ENCODE results near the gene BGLAP.
A peak's percentile ranks its signal among the peaks of the same experiment; 100 is the strongest.

The BGLAP gene

GRCh38 chr1:156241926-156242325, at the start of gene BGLAP:
BGLAP (plus strand) TSS chr1:156242184; CDS start chr1:156242232, 48 bp downstream.
- Histone ChIP-seq H3K9me3 (no peaks in the 10 kb centered on the region), H3K4me3 (no peak within 1 kb of the TSS), H3K36me3 (replicated peaks) (peaks cover 27% of the 10 kb centered on the region), H3K27me3 (ENCODE audit: low read depth) (peaks cover 7% of the 10 kb centered on the region; the same call in 1 of the 2 replicates), H3K4me1 (no peaks in the 10 kb centered on the region; the same call in 1 of the 2 replicates)
- in situ Hi-C loops (cut with MboI; ENCODE audit: low sequenced_read_pairs), result no loop called here
- no peak for DNase-seq (ENCODE audit: low spot score in 2 of 2)

DNA sequence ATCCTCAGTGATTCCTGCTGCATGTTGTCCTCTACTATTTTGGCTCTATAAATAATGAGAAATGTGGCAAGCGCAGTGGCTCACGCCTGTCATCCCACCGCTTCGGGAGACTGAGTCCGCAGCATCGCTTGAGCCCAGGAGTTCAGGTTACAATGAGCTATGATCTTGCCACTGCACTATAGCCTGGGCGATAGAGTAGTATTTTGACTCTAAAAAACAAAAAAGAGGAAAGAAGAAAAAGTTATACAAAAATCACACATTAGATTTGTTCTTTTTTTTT, 48.8 kb upstream of the BGLAP start:
- in situ Hi-C loops (cut with MboI; ENCODE audit: low sequenced_read_pairs), result no loop called here
- H3K27me3 ChIP-seq (ENCODE audit: low read depth), result no peaks in the 10 kb centered on the region
- H3K4me3 ChIP-seq, result peak overlapping the region; percentile 86
- no peaks in the 10 kb centered on the region for H3K9me3 ChIP-seq
- no peak for DNase-seq (ENCODE audit: low spot score in 2 of 2)
- H3K4me1 ChIP-seq, result peaks cover 10% of the 10 kb centered on the region
- peaks cover 14% of the 10 kb centered on the region for H3K36me3 ChIP-seq (replicated peaks)

DNA sequence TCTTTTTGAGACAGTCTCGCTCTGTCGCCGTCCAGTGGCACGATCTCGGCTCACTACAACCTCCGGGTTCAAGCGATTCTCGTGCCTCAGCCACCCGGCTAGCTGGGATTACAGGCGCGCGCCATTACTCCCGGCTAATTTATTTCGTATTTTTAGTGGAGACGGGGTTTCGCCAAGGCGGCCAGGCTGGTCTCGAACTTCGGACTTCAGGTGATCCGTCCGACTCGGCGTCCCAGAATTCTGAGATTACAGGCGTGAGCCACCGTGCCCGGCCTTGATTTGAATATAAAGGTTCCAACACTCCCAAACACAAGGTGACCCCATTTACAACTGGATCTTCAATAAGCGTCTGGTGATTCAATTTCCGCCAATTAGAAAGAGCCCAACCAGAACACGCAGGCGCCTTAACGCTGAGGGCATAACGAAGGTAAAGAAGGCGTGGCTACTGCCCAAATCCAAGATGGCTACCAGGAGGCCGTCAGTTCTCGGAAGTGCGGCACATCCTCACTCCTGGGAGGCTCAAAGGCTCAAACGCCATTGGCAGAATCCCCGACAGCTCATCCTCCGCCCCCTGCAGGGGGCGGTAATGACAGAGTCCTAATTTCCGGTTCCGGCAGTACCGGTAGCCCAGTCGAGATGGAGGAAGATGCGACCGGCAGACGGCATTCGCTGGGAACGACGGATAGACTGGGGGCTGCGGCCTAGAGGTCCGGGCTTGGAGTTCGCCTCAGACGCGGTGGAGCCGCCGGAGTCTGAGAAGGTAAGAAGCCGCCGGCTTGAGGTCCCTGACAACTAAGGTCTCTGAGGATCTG, 48.3 kb upstream of the BGLAP start, which contains the start of gene SLC25A44:
SLC25A44 (plus strand) TSS at position 617 of the 812 bp plus-strand sequence. CDS start 5,744 bp downstream, outside the sequence.
- in situ Hi-C loops (cut with MboI; ENCODE audit: low sequenced_read_pairs), result no loop called here
- H3K9me3 ChIP-seq, result no peaks in the 10 kb centered on the region

DNA sequence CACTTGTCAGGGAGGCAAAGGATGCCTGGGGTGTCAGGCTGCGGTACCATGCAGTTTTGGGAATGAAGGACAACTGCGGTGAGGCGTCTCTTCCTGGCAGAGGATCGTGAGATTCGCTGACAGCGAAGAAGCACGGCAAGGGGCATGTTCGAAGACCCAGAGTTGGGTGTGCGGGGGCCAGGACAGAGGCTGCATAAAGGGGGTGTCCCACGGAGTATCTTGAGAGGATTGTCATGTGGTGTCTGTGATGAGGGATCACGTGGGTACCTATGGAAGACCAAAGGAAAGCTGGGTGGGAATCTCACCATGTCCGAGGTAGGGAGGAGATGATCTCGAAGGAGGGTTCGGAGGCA, 47.7 kb upstream of the BGLAP start:
- Histone ChIP-seq H3K4me1 (peaks cover 10% of the 10 kb centered on the region), H3K36me3 (replicated peaks) (peaks cover 14% of the 10 kb centered on the region), H3K4me3 (peak overlapping the region; percentile 86), H3K27me3 (ENCODE audit: low read depth) (no peaks in the 10 kb centered on the region), H3K9me3 (no peaks in the 10 kb centered on the region)
- no peak for DNase-seq (ENCODE audit: low spot score in 2 of 2)
- in situ Hi-C loops (cut with MboI; ENCODE audit: low sequenced_read_pairs), result no loop called here

More for the DNA sequence above, 48.3 kb upstream of the BGLAP start, which contains the start of gene SLC25A44:
- Histone ChIP-seq H3K36me3 (replicated peaks) (peaks cover 14% of the 10 kb centered on the region), H3K4me3 (peak within 1 kb of the TSS; percentile 86), H3K4me1 (peaks cover 10% of the 10 kb centered on the region), H3K27me3 (ENCODE audit: low read depth) (no peaks in the 10 kb centered on the region)
- DNase-seq (ENCODE audit: low spot score in 2 of 2), result peak; percentile 97 to 99

DNA sequence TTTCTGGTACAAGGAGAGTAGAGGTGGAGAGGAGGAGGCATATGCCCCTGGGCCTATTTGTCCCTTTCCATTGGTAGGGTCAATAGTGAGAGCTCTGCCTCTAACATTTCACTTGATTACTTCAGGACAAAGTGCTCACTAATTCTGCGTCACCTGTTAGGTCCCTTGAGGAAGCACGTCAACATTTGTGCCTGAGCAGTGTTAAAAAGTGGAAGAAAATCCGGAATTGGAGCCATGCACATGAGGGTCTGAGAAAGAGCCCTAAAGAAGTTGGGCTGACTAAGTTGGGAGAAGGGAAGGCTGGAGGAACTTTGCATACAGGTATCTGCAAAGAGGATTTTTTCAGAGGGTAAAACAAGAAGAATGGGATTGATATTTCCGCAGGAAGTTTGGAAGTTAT, 46.1 kb upstream of the BGLAP start:
- peaks cover 10% of the 10 kb centered on the region for H3K4me1 ChIP-seq
- H3K36me3 ChIP-seq (replicated peaks), result peaks cover 25% of the 10 kb centered on the region
- H3K27me3 ChIP-seq (ENCODE audit: low read depth), result no peaks in the 10 kb centered on the region
- H3K9me3 ChIP-seq, result no peaks in the 10 kb centered on the region
- DNase-seq (ENCODE audit: low spot score in 2 of 2), result no peak
- no peak overlapping the region for H3K4me3 ChIP-seq
- in situ Hi-C loops (cut with MboI; ENCODE audit: low sequenced_read_pairs), result no loop called here

DNA sequence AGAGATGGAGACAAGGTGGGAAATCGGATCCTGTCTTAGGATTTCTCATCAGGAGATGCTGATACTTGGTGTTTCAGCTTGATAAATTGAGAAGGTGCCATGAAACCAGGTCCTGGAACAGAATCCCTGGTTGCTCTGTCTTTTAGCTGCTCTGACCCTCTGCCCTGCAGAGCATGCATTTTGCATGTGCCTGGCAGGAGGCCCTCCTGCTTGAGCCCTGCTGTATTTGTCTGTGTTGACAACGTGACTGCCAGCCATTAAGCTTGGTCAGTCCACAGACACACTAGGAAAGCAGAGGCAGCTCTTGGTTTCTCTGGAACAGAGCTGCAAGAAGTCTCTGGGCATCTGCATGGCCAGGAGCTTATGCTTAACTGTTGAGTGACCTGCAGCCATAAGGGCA, 45.5 kb upstream of the BGLAP start:
- Histone ChIP-seq H3K4me3 (no peak overlapping the region), H3K27me3 (ENCODE audit: low read depth) (no peaks in the 10 kb centered on the region), H3K36me3 (replicated peaks) (peaks cover 25% of the 10 kb centered on the region), H3K9me3 (no peaks in the 10 kb centered on the region), H3K4me1 (peaks cover 10% of the 10 kb centered on the region)
- no peak for DNase-seq (ENCODE audit: low spot score in 2 of 2)
- in situ Hi-C loops (cut with MboI; ENCODE audit: low sequenced_read_pairs), result no loop called here

DNA sequence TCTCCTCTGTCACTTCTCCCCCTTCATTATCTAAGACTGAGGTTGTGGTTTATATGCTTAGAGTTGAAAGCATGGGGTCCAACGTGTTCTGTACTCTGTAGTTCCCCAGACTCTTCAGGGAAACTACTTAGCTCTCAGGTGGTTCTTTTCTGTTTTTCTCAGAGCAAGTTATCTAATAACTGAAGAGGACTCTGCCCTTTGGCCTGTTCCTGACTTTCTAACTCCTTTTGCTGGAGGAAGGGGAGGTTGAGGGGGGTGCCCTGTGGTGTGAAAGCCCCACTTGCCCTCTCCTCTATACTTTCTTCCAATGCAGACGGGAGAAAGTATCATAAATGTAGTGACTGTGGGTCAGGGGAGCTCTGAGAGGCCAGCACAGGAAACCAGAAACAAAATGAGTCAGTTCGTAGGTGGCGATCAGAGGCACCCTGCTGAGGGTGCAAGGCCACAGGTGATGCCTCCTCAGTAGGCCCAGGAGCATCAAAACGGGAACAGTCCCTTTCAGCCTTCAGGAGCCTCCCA, 43.1 kb upstream of the BGLAP start:
- Histone ChIP-seq H3K9me3 (no peaks in the 10 kb centered on the region), H3K36me3 (replicated peaks) (peaks cover 37% of the 10 kb centered on the region), H3K4me3 (no peak overlapping the region), H3K4me1 (peaks cover 2% of the 10 kb centered on the region; the same call in 1 of the 2 replicates), H3K27me3 (ENCODE audit: low read depth) (no peaks in the 10 kb centered on the region)
- no peak for DNase-seq (ENCODE audit: low spot score in 2 of 2)
- in situ Hi-C loops (cut with MboI; ENCODE audit: low sequenced_read_pairs), result no loop called here

- Histone ChIP-seq H3K9me3 (no peaks in the 10 kb centered on the region), H3K36me3 (replicated peaks) (peaks cover 41% of the 10 kb centered on the region), H3K27me3 (ENCODE audit: low read depth) (no peaks in the 10 kb centered on the region), H3K4me1 (peaks cover 2% of the 10 kb centered on the region; the same call in 1 of the 2 replicates), H3K4me3 (no peak overlapping the region)
- DNase-seq (ENCODE audit: low spot score in 2 of 2), result no peak
- in situ Hi-C loops (cut with MboI; ENCODE audit: low sequenced_read_pairs), result no loop called here
Observed at GRCh38 chr1:156200044-156200443, 41.9 kb upstream of the BGLAP start.

GRCh38 chr1:156203331-156203730, 38.7 kb upstream of the BGLAP start:
- Histone ChIP-seq H3K4me3 (no peak overlapping the region), H3K4me1 (no peaks in the 10 kb centered on the region; the same call in 1 of the 2 replicates), H3K9me3 (no peaks in the 10 kb centered on the region), H3K36me3 (replicated peaks) (peaks cover 52% of the 10 kb centered on the region), H3K27me3 (ENCODE audit: low read depth) (no peaks in the 10 kb centered on the region)
- no peak for DNase-seq (ENCODE audit: low spot score in 2 of 2)
- in situ Hi-C loops (cut with MboI; ENCODE audit: low sequenced_read_pairs), result no loop called here

DNA sequence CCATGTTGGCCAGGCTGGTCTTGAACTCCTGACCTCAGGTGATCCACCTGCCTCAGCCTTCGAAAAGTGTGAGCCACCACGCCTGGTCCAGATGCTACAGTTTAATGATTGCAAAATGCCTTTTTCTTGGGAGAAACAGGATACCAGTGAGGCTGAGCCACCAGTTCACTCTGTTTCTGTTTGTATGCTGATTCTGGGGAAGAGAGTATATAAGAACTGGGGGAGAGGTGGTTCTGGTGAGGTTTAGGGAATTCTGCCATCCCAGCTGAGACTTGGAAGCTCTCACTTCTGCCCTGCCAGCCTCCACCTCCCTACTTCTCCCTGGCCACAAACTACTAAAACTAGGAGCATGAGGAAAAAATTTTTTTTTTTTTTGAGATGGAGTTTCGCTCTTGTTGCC, 37.3 kb upstream of the BGLAP start:
- Histone ChIP-seq H3K36me3 (replicated peaks) (peaks cover 55% of the 10 kb centered on the region), H3K4me1 (peaks cover 5% of the 10 kb centered on the region), H3K4me3 (no peak overlapping the region), H3K9me3 (no peaks in the 10 kb centered on the region), H3K27me3 (ENCODE audit: low read depth) (no peaks in the 10 kb centered on the region)
- no peak for DNase-seq (ENCODE audit: low spot score in 2 of 2)
- in situ Hi-C loops (cut with MboI; ENCODE audit: low sequenced_read_pairs), result no loop called here

- in situ Hi-C loops (cut with MboI; ENCODE audit: low sequenced_read_pairs), result no loop called here
- Histone ChIP-seq H3K27me3 (ENCODE audit: low read depth) (no peaks in the 10 kb centered on the region), H3K36me3 (replicated peaks) (peaks cover 55% of the 10 kb centered on the region)
Observed at GRCh38 chr1:156211243-156211642, 30.7 kb upstream of the BGLAP start.

DNA sequence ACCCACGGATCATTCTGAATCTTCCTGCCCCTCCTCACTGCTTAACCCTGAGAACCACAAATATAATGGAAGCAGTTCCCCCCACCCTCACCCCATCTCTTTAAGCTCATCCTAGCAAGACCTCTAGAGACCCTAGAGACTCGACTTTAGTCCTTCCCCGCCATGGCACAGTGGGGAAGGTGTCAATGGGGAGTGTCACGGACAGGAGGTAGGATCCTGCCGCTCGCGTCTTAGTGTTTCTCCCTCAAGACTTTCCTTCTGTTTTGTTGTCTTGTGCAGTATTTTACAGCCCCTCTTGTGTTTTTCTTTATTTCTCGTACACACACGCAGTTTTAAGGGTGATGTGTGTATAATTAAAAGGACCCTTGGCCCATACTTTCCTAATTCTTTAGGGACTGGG, 29.9 kb upstream of the BGLAP start:
- Histone ChIP-seq H3K27me3 (ENCODE audit: low read depth) (no peaks in the 10 kb centered on the region), H3K9me3 (no peaks in the 10 kb centered on the region), H3K4me1 (peaks cover 17% of the 10 kb centered on the region), H3K4me3 (peak overlapping the region; percentile 62), H3K36me3 (replicated peaks) (peaks cover 47% of the 10 kb centered on the region)
- no peak for DNase-seq (ENCODE audit: low spot score in 2 of 2)
- in situ Hi-C loops (cut with MboI; ENCODE audit: low sequenced_read_pairs), result no loop called here

More at GRCh38 chr1:156211243-156211642, 30.7 kb upstream of the BGLAP start:
- Histone ChIP-seq H3K4me1 (peaks cover 17% of the 10 kb centered on the region), H3K9me3 (no peaks in the 10 kb centered on the region), H3K4me3 (no peak overlapping the region)
- DNase-seq (ENCODE audit: low spot score in 2 of 2), result no peak

DNA sequence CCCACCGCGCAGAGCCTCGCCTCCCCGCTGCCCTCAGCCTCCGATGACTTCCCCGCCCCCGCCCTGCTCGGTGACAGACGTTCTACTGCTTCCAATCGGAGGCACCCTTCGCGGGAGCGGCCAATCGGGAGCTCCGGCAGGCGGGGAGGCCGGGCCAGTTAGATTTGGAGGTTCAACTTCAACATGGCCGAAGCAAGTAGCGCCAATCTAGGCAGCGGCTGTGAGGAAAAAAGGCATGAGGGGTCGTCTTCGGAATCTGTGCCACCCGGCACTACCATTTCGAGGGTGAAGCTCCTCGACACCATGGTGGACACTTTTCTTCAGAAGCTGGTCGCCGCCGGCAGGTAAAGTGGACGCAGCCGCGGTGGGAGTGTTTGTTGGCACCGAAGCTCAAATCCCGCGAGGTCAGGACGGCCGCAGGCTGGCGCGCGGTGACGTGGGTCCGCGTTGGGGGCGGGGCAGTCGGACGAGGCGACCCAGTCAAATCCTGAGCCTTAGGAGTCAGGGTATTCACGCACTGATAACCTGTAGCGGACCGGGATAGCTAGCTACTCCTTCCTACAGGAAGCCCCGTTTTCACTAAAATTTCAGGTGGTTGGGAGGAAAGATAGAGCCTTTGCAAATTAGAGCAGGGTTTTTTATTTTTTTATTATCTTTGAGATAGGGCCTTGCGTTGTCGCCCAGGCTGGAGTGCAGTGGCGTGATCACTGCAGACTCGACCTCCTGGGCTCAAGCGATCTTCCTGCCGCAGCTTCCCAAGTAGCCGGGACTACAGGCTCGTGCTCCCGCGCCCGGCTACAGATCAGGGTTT, 28.9 kb upstream of the BGLAP start, which contains the start of gene PMF1:
PMF1 (plus strand) TSS at position 175 of the 811 bp plus-strand sequence; CDS start at position 184, 9 bp downstream.
- peak within 1 kb of the TSS; percentile 62 for H3K4me3 ChIP-seq
- H3K27me3 ChIP-seq (ENCODE audit: low read depth), result no peaks in the 10 kb centered on the region
- peak; percentile 94 to 98 for DNase-seq (ENCODE audit: low spot score in 2 of 2)
- in situ Hi-C loops (cut with MboI; ENCODE audit: low sequenced_read_pairs), result no loop called here
- peaks cover 39% of the 10 kb centered on the region for H3K36me3 ChIP-seq (replicated peaks)
- no peaks in the 10 kb centered on the region for H3K9me3 ChIP-seq
- peaks cover 17% of the 10 kb centered on the region for H3K4me1 ChIP-seq

- Histone ChIP-seq H3K27me3 (ENCODE audit: low read depth) (no peaks in the 10 kb centered on the region), H3K36me3 (replicated peaks) (peaks cover 38% of the 10 kb centered on the region), H3K4me1 (peaks cover 15% of the 10 kb centered on the region), H3K4me3 (peak overlapping the region; percentile 62), H3K9me3 (no peaks in the 10 kb centered on the region)
- in situ Hi-C loops (cut with MboI; ENCODE audit: low sequenced_read_pairs), result no loop called here
- DNase-seq (ENCODE audit: low spot score in 2 of 2), result no peak
Observed at GRCh38 chr1:156213644-156213966, 28.4 kb upstream of the BGLAP start.
